T-helper 9 cell (primary cell): ENCODE results near the gene TENM3.
"Not testable (repeated sequence)": the region's sequence is repeated elsewhere in the genome, so short reads cannot be mapped to it uniquely, and the experiment has no call there.

ENCODE experiments used
- DNase-seq: peaks from one replicate; pipeline ENCODE4 v3.0.0-alpha.2; 2020

The TENM3 gene

GRCh38 chr4:182228991-182229577 is 14.1 kb upstream of the TENM3 start:
- no peak for DNase-seq

- DNase-seq: no peak
Observed at GRCh38 chr4:182230256-182230655, 12.9 kb upstream of the TENM3 start.

GRCh38 chr4:182231080-182231479 is 12.1 kb upstream of the TENM3 start:
- no peak for DNase-seq

- DNase-seq: no peak
Observed at GRCh38 chr4:182231496-182231895, 11.7 kb upstream of the TENM3 start.

- DNase-seq: no peak
Observed at GRCh38 chr4:182233310-182234090, 9.7 kb upstream of the TENM3 start.

GRCh38 chr4:182235021-182235795 is 8.0 kb upstream of the TENM3 start:
- DNase-seq: no peak

GRCh38 chr4:182236186-182236585 is 7.0 kb upstream of the TENM3 start:
- DNase-seq: no peak

- DNase-seq: not testable (repeated sequence)
Observed at GRCh38 chr4:182237010-182237409, 6.2 kb upstream of the TENM3 start.

- no peak for DNase-seq
Observed at GRCh38 chr4:182238355-182238931, 4.8 kb upstream of the TENM3 start.

- DNase-seq: no peak
Observed at GRCh38 chr4:182240161-182241130, 2.8 kb upstream of the TENM3 start.

GRCh38 chr4:182242260-182242659 is 942 bp upstream of the TENM3 start:
- not testable (repeated sequence) for DNase-seq

GRCh38 chr4:182242787-182243186 is 415 bp upstream of the TENM3 start:
- no peak for DNase-seq

GRCh38 chr4:182245041-182245440 is 1.8 kb downstream of the TENM3 start:
- no peak for DNase-seq

GRCh38 chr4:182245541-182246215 is 2.5 kb downstream of the TENM3 start:
- no peak for DNase-seq

GRCh38 chr4:182246401-182247205 is 3.4 kb downstream of the TENM3 start:
- no peak for DNase-seq

- no peak for DNase-seq
Observed at GRCh38 chr4:182248295-182248694, 5.1 kb downstream of the TENM3 start.

- no peak for DNase-seq
Observed at GRCh38 chr4:182250446-182250845, 7.2 kb downstream of the TENM3 start.

- DNase-seq: no peak
Observed at GRCh38 chr4:182251116-182251515, 7.9 kb downstream of the TENM3 start.

- no peak for DNase-seq
Observed at GRCh38 chr4:182252220-182252619, 9.0 kb downstream of the TENM3 start.

GRCh38 chr4:182254026-182254780 is 11.0 kb downstream of the TENM3 start:
- no peak for DNase-seq
